Type B pancreatic cell (in vitro differentiated cells): ENCODE data around the gene SNRPN. TPM values are rescaled to one million over a fixed set of nuclear protein-coding genes. Genes with fewer than 3 reads are reported as not detected.

Experiments used
- DNase-seq: peaks from one replicate; pipeline ENCODE4 v3.0.0; 2021; ENCODE audit warnings: mixed read lengths; ENCODE audit not compliant: unreplicated experiment; ENCODE audit errors: extremely low spot score
- H3K27ac Mint-ChIP-seq: 2 replicates; pipeline ENCODE4 v1.8.0; 2021; ENCODE audit warnings: mild to moderate bottlenecking, mixed read lengths
- H3K27me3 Mint-ChIP-seq: 2 replicates; pipeline ENCODE4 v1.8.0; 2021; ENCODE audit warnings: mixed read lengths
- H3K36me3 Mint-ChIP-seq: 2 replicates; pipeline ENCODE4 v1.8.0; 2021; ENCODE audit warnings: mixed read lengths
- H3K4me1 Mint-ChIP-seq: one replicate; pipeline ENCODE4 v1.8.0; 2021; ENCODE audit warnings: mixed read lengths; ENCODE audit not compliant: unreplicated experiment
- H3K4me3 Mint-ChIP-seq: 2 replicates; pipeline ENCODE4 v1.8.0; 2021; ENCODE audit warnings: mild to moderate bottlenecking, mixed read lengths
- H3K9me3 Mint-ChIP-seq: 2 replicates; pipeline ENCODE4 v1.8.0; 2021; ENCODE audit warnings: mixed read lengths
- CTCF ChIP-seq: fragments of 200-600 bp; sonication (generic); conservative IDR thresholded peaks from 2 replicates; pipeline ENCODE4 v1.5.0; 2021; ENCODE audit warnings: antibody characterized with exemption, mild to moderate bottlenecking
- total RNA-seq: library from RNA; stranded (reverse); gene quantifications from 2 replicates; pipeline ENCODE4 v1.2.1, GENCODE V29; 2021; ENCODE audit warnings: low replicate concordance

The SNRPN gene
- total RNA-seq, 1 donor from 2014 or later = 106 TPM

- DNase-seq = no peak
- H3K27ac Mint-ChIP-seq = no peak overlapping the region
- H3K4me1 Mint-ChIP-seq = no peaks in the 10 kb centered on the region
- no peak overlapping the region for H3K4me3 Mint-ChIP-seq
- H3K9me3 Mint-ChIP-seq = no peaks in the 10 kb centered on the region
- no peak for TF ChIP-seq CTCF
- peaks cover 40% of the 10 kb centered on the region for H3K36me3 Mint-ChIP-seq
- no peaks in the 10 kb centered on the region for H3K27me3 Mint-ChIP-seq
Observed at GRCh38 chr15:25019434-25019833, 64.6 kb downstream of the SNRPN start.

- no peaks in the 10 kb centered on the region for H3K9me3 Mint-ChIP-seq
- H3K4me3 Mint-ChIP-seq = no peak overlapping the region
- H3K4me1 Mint-ChIP-seq = no peaks in the 10 kb centered on the region
- DNase-seq = no peak
- peaks cover 38% of the 10 kb centered on the region for H3K36me3 Mint-ChIP-seq
- TF ChIP-seq CTCF = no peak
- no peak overlapping the region for H3K27ac Mint-ChIP-seq
- no peaks in the 10 kb centered on the region for H3K27me3 Mint-ChIP-seq
Observed at GRCh38 chr15:25022233-25022632, 67.4 kb downstream of the SNRPN start.

Other genes with a start within 250 kb of the SNRPN start
- gene SNURF, start within 50 bp of the SNRPN start, total RNA-seq = 16.7 and 20.2 TPM in 2 replicates